ENCODE data around the gene CAMTA1.

CAMTA1 gene

GRCh38 chr1:6819246-6820040 lies 34.2 kb downstream of the CAMTA1 start:
- CTCF ChIA-PET, result interaction anchor here (0.6 kb wide), 1 partner anchor 40 kb away, joined by 3 read pairs; no protein-coding TSS in a partner anchor
- POLR2A ChIA-PET, result interaction anchor here (1.5 kb wide), 1 partner anchor 35 kb away, joined by 3 read pairs; the partner anchor contains the start of gene CAMTA1
- no peak overlapping the region for H3K4me3 ChIP-seq (ENCODE audit: low read depth, low read length)
- H3K36me3 ChIP-seq (ENCODE audit: control insufficient read depth in 2 of 2, insufficient read depth in 1 of 2, low read length in 2 of 2), result no peaks in the 10 kb centered on the region
- H3K27ac ChIP-seq (ENCODE audit: extremely low read depth, low read depth, low read length), result no peak overlapping the region
- TF ChIP-seq ZNF398 (tag by site-specific recombination; IDR thresholded peaks at IDR 0.05) (no peak), ZNF473 (tag by site-specific recombination; IDR thresholded peaks at IDR 0.05) (no peak), ZNF132 (tag by site-specific recombination; IDR thresholded peaks at IDR 0.05; ENCODE audit: borderline replicate concordance) (no peak), ZNF433 (tag by site-specific recombination; IDR thresholded peaks at IDR 0.05; ENCODE audit: low read depth) (no peak), ZNF140 (tag by site-specific recombination; IDR thresholded peaks at IDR 0.05) (no peak), GLIS2 (tag by site-specific recombination; IDR thresholded peaks at IDR 0.05) (no peak), ZNF335 (tag by site-specific recombination; conservative IDR thresholded peaks at IDR 0.05) (no peak), ZNF214 (tag by site-specific recombination; IDR thresholded peaks at IDR 0.05; ENCODE audit: borderline replicate concordance) (no peak)
- no peaks in the 10 kb centered on the region for H3K9me3 ChIP-seq (ENCODE audit: control insufficient read depth, insufficient read depth, low read depth, low read length)
- peaks cover 13% of the 10 kb centered on the region for H3K4me1 ChIP-seq (ENCODE audit: control insufficient read depth, insufficient read depth, low read length)

- Histone ChIP-seq H3K9me3 (ENCODE audit: control insufficient read depth, insufficient read depth, low read depth, low read length) (no peaks in the 10 kb centered on the region), H3K36me3 (ENCODE audit: control insufficient read depth in 2 of 2, insufficient read depth in 1 of 2, low read length in 2 of 2) (peaks cover 0 to 7% of the 10 kb centered on the region in 2 experiments; a peak in 2 of 3 replicates), H3K27ac (ENCODE audit: extremely low read depth, low read depth, low read length) (no peak overlapping the region), H3K4me3 (ENCODE audit: low read depth, low read length) (no peak overlapping the region), H3K4me1 (ENCODE audit: control insufficient read depth, insufficient read depth, low read length) (peaks cover 13% of the 10 kb centered on the region)
- no peak for TF ChIP-seq BCL6B (tag by site-specific recombination; IDR thresholded peaks at IDR 0.05)
- no peak for TF ChIP-seq ZNF629 (tag by site-specific recombination; IDR thresholded peaks at IDR 0.05)
- no peak for TF ChIP-seq KLF17 (tag by site-specific recombination; IDR thresholded peaks at IDR 0.05)
- no peak for TF ChIP-seq HOXD13 (CRISPR knock-in tag; IDR thresholded peaks at IDR 0.05; ENCODE audit: borderline replicate concordance)
- no peak for TF ChIP-seq ZNF354C (tag by site-specific recombination; IDR thresholded peaks at IDR 0.05; ENCODE audit: borderline replicate concordance, low read depth)
- TF ChIP-seq ZNF580 (tag by site-specific recombination; IDR thresholded peaks at IDR 0.05), result no peak
- TF ChIP-seq ZNF585B (tag by site-specific recombination; IDR thresholded peaks at IDR 0.05), result no peak
- no peak for TF ChIP-seq ZFP3 (tag by site-specific recombination; IDR thresholded peaks at IDR 0.05; ENCODE audit: low read depth)
- TF ChIP-seq OSR2 (tag by site-specific recombination; IDR thresholded peaks at IDR 0.05), result no peak
- no peak for TF ChIP-seq ZNF416 (tag by site-specific recombination; IDR thresholded peaks at IDR 0.05)
- TF ChIP-seq IKZF3 (tag by site-specific recombination; IDR thresholded peaks at IDR 0.05), result no peak
- no peak for TF ChIP-seq YY1 (tag by site-specific recombination; IDR thresholded peaks at IDR 0.05)
- TF ChIP-seq ZNF518A (tag by site-specific recombination; conservative IDR thresholded peaks at IDR 0.05; ENCODE audit: low read depth), result no peak
- TF ChIP-seq ZBTB1 (tag by site-specific recombination; IDR thresholded peaks at IDR 0.05), result no peak
- no peak for TF ChIP-seq ZNF292 (tag by site-specific recombination; IDR thresholded peaks at IDR 0.05; ENCODE audit: borderline replicate concordance, low read depth)
- no peak for TF ChIP-seq ZFP37 (tag by site-specific recombination; IDR thresholded peaks at IDR 0.05)
- no peak for TF ChIP-seq ZBTB21 (tag by site-specific recombination; IDR thresholded peaks at IDR 0.05)
- POLR2A ChIA-PET, result no interaction called here
- CTCF ChIA-PET, result no interaction called here
Measured at GRCh38 chr1:6820899-6821298, 35.6 kb downstream of the CAMTA1 start.

Measured in HEK293 (cell line).